Chondrocyte (in vitro differentiated cells): Measurements from ENCODE around the gene IRAK2. TPM values are rescaled to one million over a fixed set of nuclear protein-coding genes. Genes with fewer than 3 reads are reported as not detected.

ENCODE experiments used
- DNase-seq: peaks from one replicate; pipeline ENCODE4 v3.0.0; 2021; ENCODE audit warnings: mixed read lengths, low spot score
- H3K27ac Mint-ChIP-seq: one replicate; pipeline ENCODE4 v1.8.0; 2021; ENCODE audit warnings: mild to moderate bottlenecking, moderate library complexity, mixed read lengths; ENCODE audit not compliant: unreplicated experiment
- H3K27me3 Mint-ChIP-seq: 2 replicates; pipeline ENCODE4 v1.8.0; 2021; ENCODE audit warnings: low read depth, mixed read lengths
- H3K36me3 Mint-ChIP-seq: 2 replicates; pipeline ENCODE4 v1.8.0; 2021; ENCODE audit warnings: low read depth, mixed read lengths
- H3K4me1 Mint-ChIP-seq: 2 replicates; pipeline ENCODE4 v1.8.0; 2021; ENCODE audit warnings: low read depth, mild to moderate bottlenecking, mixed read lengths
- H3K4me3 Mint-ChIP-seq: one replicate; pipeline ENCODE4 v1.8.0; 2021; ENCODE audit warnings: mild to moderate bottlenecking, moderate library complexity, mixed read lengths; ENCODE audit not compliant: unreplicated experiment
- H3K9me3 Mint-ChIP-seq: 2 replicates; pipeline ENCODE4 v1.8.0; 2021; ENCODE audit warnings: low read depth, mixed read lengths
- total RNA-seq: library from RNA; stranded (reverse); gene quantifications from 3 replicates; pipeline ENCODE4 v1.2.1, GENCODE V29; 2021
- TF ChIP-seq, protein P1 (sequence below): fragments of 200-600 bp; sonication (generic); IDR thresholded peaks from 2 replicates; pipeline ENCODE4 v1.5.0; 2021; ENCODE audit warnings: antibody characterized with exemption, mild to moderate bottlenecking, moderate library complexity

Gene IRAK2
- total RNA-seq, 1 donor from 2014 or later = 1.6 TPM

DNA sequence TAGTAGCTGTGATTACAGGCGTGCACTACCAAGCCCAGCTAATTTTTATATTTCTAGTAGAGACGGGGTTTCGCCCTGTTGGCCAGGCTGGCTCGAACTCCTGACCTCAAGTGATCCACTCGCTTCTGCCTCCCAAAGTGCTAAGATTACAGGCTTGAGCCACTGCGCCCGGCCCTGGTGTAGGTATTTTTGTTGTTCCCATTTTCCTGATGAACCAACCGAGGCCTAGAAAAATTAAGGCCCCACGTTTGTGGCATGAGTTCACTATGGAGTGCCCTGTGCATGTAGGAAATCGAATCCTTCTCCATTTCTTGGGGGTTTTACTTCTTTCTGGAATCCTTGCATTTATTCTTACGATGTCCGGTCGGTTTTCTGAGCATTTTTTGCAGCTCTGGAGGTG, 69.3 kb downstream of the IRAK2 start:
- H3K27ac Mint-ChIP-seq = no peak overlapping the region
- no peaks in the 10 kb centered on the region for H3K4me1 Mint-ChIP-seq
- TF ChIP-seq, protein P1, sequence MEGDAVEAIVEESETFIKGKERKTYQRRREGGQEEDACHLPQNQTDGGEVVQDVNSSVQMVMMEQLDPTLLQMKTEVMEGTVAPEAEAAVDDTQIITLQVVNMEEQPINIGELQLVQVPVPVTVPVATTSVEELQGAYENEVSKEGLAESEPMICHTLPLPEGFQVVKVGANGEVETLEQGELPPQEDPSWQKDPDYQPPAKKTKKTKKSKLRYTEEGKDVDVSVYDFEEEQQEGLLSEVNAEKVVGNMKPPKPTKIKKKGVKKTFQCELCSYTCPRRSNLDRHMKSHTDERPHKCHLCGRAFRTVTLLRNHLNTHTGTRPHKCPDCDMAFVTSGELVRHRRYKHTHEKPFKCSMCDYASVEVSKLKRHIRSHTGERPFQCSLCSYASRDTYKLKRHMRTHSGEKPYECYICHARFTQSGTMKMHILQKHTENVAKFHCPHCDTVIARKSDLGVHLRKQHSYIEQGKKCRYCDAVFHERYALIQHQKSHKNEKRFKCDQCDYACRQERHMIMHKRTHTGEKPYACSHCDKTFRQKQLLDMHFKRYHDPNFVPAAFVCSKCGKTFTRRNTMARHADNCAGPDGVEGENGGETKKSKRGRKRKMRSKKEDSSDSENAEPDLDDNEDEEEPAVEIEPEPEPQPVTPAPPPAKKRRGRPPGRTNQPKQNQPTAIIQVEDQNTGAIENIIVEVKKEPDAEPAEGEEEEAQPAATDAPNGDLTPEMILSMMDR = no peak

GRCh38 chr3:10234526-10235230, 70.0 kb downstream of the IRAK2 start:
- no peak overlapping the region for H3K4me3 Mint-ChIP-seq
- TF ChIP-seq, protein P1 = no peak
- no peaks in the 10 kb centered on the region for H3K27me3 Mint-ChIP-seq
- peak; percentile 73 for DNase-seq
- H3K4me1 Mint-ChIP-seq = no peaks in the 10 kb centered on the region
- H3K36me3 Mint-ChIP-seq = peaks cover 9% of the 10 kb centered on the region
- H3K9me3 Mint-ChIP-seq = no peaks in the 10 kb centered on the region
- no peak overlapping the region for H3K27ac Mint-ChIP-seq

More for the DNA sequence above, 69.3 kb downstream of the IRAK2 start:
- no peaks in the 10 kb centered on the region for H3K27me3 Mint-ChIP-seq
- peak; percentile 36 for DNase-seq
- H3K4me3 Mint-ChIP-seq = no peak overlapping the region
- H3K9me3 Mint-ChIP-seq = no peaks in the 10 kb centered on the region
- peaks cover 9% of the 10 kb centered on the region for H3K36me3 Mint-ChIP-seq

DNA sequence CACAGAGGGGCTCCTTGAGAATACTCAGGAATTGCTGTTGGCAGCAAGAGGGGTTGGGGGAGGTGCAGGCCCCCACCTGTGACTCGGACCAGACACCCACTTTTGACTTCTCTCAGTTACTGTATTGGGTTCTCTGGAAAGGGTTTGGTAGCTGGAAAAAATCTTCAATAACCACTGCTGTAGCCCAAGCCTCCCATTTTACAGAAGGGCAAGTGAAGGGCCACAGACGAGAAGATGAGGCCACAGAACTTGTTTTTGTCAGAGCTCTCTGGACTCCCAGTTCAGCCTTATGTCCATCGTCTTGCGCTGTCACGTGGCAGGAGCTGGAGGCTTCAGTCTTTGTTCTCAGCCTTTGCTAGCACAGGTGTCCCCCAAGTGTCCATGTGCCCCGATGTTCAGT, 70.8 kb downstream of the IRAK2 start:
- no peak overlapping the region for H3K4me3 Mint-ChIP-seq
- no peak for DNase-seq
- peaks cover 9% of the 10 kb centered on the region for H3K36me3 Mint-ChIP-seq
- no peaks in the 10 kb centered on the region for H3K9me3 Mint-ChIP-seq
- TF ChIP-seq, protein P1 = no peak
- H3K4me1 Mint-ChIP-seq = no peaks in the 10 kb centered on the region
- no peaks in the 10 kb centered on the region for H3K27me3 Mint-ChIP-seq
- H3K27ac Mint-ChIP-seq = no peak overlapping the region

DNA sequence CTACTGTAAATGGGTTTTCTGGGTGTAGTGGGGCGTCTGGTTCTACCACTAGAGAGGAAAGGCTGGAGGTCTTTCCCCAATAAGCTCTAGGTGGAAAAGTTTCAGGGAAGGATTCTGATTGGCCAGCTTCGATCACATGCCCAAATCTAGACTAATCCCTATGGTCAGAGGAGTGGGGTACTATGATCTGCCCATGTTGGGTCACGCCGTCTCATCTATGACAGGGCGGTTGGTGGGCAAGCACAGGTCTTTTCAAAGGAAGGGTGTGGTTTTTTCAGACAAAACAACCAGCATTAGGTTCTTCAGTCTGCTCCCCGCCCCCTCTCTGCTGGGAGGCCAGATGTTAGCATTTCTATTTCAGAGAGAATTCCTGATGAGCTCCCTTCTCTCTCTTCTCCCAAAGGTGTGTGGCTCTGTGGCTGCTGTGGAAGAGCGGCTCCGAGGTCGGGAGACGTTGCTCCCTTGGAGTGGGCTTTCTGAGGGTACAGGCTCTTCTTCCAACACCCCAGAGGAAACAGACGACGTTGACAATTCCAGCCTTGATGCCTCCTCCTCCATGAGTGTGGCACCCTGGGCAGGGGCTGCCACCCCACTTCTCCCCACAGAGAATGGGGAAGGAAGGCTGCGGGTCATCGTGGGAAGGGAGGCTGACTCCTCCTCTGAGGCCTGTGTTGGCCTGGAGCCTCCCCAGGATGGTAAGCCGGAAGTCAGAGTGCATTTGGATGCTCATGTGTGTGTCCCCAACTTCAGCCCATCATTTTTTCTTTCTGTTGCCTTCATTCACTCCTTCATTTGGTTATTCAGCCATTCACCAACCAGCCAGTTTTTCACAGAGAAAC, 73.8 kb downstream of the IRAK2 start:
- Mint-ChIP-seq H3K4me1 (no peaks in the 10 kb centered on the region), H3K27ac (no peak overlapping the region), H3K4me3 (no peak overlapping the region), H3K9me3 (no peaks in the 10 kb centered on the region), H3K36me3 (peaks cover 5% of the 10 kb centered on the region), H3K27me3 (no peaks in the 10 kb centered on the region)
- TF ChIP-seq, protein P1 = no peak
- peak; percentile 57 for DNase-seq

DNA sequence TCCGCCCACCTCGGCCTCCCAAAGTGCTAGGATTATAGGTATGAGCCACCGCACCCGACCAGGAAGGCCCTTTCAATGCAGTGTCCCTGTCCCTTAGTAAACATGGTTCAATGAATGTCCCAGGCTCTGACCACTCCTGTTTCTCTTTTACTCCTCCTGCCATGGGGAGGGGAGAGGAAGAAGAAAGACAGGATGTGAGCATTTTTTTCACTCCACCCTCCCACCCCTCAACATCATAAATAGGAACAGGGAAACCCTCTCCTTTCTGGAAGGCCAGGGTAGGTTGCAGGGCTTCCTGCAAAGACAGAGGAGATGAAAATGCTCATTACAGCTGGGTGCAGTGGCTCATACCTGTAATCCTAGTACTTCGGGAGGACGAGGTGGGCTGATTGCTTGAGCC, 76.1 kb downstream of the IRAK2 start:
- peak; percentile 24 for DNase-seq
- H3K9me3 Mint-ChIP-seq = peaks cover 9% of the 10 kb centered on the region
- TF ChIP-seq, protein P1 = no peak
- no peak overlapping the region for H3K4me3 Mint-ChIP-seq
- H3K27me3 Mint-ChIP-seq = no peaks in the 10 kb centered on the region
- H3K27ac Mint-ChIP-seq = no peak overlapping the region
- no peaks in the 10 kb centered on the region for H3K4me1 Mint-ChIP-seq
- H3K36me3 Mint-ChIP-seq = peaks cover 11% of the 10 kb centered on the region
